Uterus (tissue), 4 donors: ENCODE measurements around the gene CSF1R. TPM values are rescaled to one million over a fixed set of nuclear protein-coding genes. Genes with fewer than 3 reads are reported as not detected.

Experiments
- DNase-seq, 2 donors: peaks; one replicate each; pipeline ENCODE4 v3.0.0-alpha.2; 2019 to 2020
- H3K27ac ChIP-seq, 2 donors: fragments of 200-600 bp; sonication (generic); 1 replicate in 1 of 2; 2 replicates in 1 of 2; pipeline ENCODE4 v1.5.1; 2016 to 2018
- H3K27me3 ChIP-seq, 2 donors: fragments of 200-600 bp; sonication (generic); one replicate each; pipeline ENCODE4 v1.5.1; 2018 to 2019; ENCODE audit warnings: control low read depth in 1 of 2
- H3K36me3 ChIP-seq, 2 donors: fragments of 200-600 bp; sonication (generic); one replicate each; pipeline ENCODE4 v1.5.1; 2019; ENCODE audit warnings: control low read depth in 1 of 2
- H3K4me1 ChIP-seq, 2 donors: fragments of 200-600 bp; sonication (generic); one replicate each; pipeline ENCODE4 v1.5.1; 2018 to 2019; ENCODE audit warnings: control low read depth in 1 of 2
- H3K4me3 ChIP-seq, 2 donors: fragments of 200-600 bp; sonication (generic); 1 replicate in 1 of 2; 2 replicates in 1 of 2; pipeline ENCODE4 v1.5.1; 2018 to 2019; ENCODE audit warnings: mild to moderate bottlenecking in 1 of 2
- H3K9me3 ChIP-seq, 2 donors: fragments of 200-600 bp; sonication (generic); one replicate each; pipeline ENCODE4 v1.5.1; 2019; ENCODE audit warnings: control low read depth in 1 of 2
- POLR2A ChIP-seq, 2 donors: fragments of 450-650 bp; IDR thresholded peaks; one replicate each; pipeline ENCODE4 v1.6.1; 2016; ENCODE audit warnings: antibody characterized with exemption in 2 of 2, mild to moderate bottlenecking in 1 of 2, moderate library complexity in 1 of 2
- intact Hi-C: fragments of 100-400 bp; cut with DNase I; formaldehyde crosslinking; loops from one replicate; pipeline ENCODE4 v1.15.1; 2023; ENCODE audit warnings: low total_unique reads
- total RNA-seq, 4 donors: library from RNA; depleted of rRNA in 3 of 4; stranded (reverse); fragments of >200 nt in 3 of 4; gene quantifications; one replicate each; pipeline versions ENCODE4 v1.1.0 to v1.2.4, GENCODE V29; 2014 to 2023
- TF ChIP-seq, protein P1 (sequence below), 4 experiments: fragments of 200-600 bp in 2 of 4; fragments of 450-650 bp in 2 of 4; sonication (generic) in 2 of 4; IDR thresholded peaks; one replicate each; pipeline ENCODE4 v1.5.1; 2016 to 2019; ENCODE audit warnings: antibody characterized with exemption in 4 of 4, mild to moderate bottlenecking in 2 of 4, moderate library complexity in 1 of 4
- donor health status: DM: yes; HTN: yes; CAD: no.

Gene CSF1R
- total RNA-seq, 4 donors from 2014 or later: 1.0 to 42.9 (median 22.8) TPM

DNA sequence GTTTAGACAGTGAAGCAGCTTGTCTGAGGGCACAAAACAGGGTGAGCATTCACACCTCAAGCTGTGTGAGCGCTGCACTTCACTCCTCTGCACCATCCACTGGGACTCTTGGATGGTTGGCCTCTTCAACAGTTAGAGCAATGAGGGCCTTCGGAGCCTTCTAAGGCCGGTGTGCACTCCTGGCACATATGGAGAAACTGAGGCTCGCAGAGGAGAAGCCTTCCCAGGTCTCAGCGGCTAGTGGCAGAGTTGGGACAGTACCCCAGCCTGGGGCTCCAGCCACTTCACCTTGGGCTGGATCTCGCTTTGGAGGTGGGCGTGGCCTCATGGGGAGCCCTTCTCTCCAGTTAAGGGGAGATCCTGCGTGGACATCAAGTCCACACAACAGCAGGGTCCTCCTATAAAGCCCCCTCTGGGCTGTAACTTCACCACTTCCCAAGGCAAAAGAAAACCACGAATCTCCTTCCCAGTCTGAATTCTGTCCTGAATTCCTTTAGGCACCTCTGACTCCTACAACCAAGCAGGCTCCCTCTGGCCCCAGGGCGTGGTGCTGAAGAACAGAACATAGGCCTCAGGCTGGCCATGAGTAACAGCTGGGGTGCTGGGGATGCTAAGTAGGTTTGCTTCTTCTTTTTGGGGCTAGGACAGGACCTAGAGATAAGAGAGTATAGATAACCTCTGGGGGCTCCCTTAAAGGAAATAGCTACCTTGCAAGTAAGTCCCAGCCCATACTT is 30.5 kb upstream of the CSF1R start:
- peak in 1 of 2 donors; percentile 13 for DNase-seq
- no peak overlapping the region for H3K4me3 ChIP-seq

DNA sequence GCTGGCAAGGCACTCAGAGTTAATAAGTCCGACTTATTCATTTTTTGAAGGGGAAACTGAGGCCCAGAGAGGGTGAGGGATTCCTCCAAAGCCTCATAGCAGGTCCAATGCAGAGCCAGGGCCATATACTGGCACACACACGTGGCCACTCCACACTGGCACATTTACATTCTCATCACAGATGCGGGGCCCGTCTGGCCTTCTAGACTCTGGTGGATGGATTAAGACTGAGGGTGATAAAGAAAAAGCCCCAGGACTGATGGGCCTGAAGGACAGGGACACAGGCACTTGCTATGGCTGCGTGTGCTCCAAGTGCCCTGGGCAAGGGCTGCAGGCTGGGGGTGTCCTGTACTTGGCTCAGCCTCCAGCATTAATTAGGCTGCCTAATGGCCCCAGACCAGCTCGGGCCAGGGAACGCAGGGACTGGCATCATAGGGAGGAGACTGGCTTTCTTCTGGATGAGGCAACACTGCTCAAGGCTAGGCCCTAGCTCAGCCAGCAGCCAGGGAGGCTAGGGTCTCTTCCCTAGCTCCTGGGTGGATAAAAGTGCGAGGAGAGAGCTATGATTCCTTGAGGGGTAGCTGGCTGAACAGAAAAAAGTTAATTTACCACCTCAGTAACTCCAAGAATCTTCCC is 28.5 kb upstream of the CSF1R start:
- Histone ChIP-seq H3K36me3 (no peaks in the 10 kb centered on the region), H3K4me3 (no peak overlapping the region), H3K27me3 (no peaks in the 10 kb centered on the region), H3K4me1 (no peaks in the 10 kb centered on the region), H3K27ac (no peak overlapping the region), H3K9me3 (no peaks in the 10 kb centered on the region)
- TF ChIP-seq POLR2A (IDR thresholded peaks at IDR 0.05): no peak
- TF ChIP-seq, protein P1, sequence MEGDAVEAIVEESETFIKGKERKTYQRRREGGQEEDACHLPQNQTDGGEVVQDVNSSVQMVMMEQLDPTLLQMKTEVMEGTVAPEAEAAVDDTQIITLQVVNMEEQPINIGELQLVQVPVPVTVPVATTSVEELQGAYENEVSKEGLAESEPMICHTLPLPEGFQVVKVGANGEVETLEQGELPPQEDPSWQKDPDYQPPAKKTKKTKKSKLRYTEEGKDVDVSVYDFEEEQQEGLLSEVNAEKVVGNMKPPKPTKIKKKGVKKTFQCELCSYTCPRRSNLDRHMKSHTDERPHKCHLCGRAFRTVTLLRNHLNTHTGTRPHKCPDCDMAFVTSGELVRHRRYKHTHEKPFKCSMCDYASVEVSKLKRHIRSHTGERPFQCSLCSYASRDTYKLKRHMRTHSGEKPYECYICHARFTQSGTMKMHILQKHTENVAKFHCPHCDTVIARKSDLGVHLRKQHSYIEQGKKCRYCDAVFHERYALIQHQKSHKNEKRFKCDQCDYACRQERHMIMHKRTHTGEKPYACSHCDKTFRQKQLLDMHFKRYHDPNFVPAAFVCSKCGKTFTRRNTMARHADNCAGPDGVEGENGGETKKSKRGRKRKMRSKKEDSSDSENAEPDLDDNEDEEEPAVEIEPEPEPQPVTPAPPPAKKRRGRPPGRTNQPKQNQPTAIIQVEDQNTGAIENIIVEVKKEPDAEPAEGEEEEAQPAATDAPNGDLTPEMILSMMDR (IDR thresholded peaks at IDR 0.05): no peak
- DNase-seq: peak in 1 of 2 donors; percentile 16
- intact Hi-C loops: no loop called here

More for the DNA sequence above, 30.5 kb upstream of the CSF1R start:
- no peaks in the 10 kb centered on the region for H3K27me3 ChIP-seq
- TF ChIP-seq POLR2A (IDR thresholded peaks at IDR 0.05): no peak
- TF ChIP-seq, protein P1 (IDR thresholded peaks at IDR 0.05): no peak
- intact Hi-C loops: no loop called here
- no peaks in the 10 kb centered on the region for H3K9me3 ChIP-seq
- no peak overlapping the region for H3K27ac ChIP-seq
- no peaks in the 10 kb centered on the region for H3K4me1 ChIP-seq
- H3K36me3 ChIP-seq: no peaks in the 10 kb centered on the region

DNA sequence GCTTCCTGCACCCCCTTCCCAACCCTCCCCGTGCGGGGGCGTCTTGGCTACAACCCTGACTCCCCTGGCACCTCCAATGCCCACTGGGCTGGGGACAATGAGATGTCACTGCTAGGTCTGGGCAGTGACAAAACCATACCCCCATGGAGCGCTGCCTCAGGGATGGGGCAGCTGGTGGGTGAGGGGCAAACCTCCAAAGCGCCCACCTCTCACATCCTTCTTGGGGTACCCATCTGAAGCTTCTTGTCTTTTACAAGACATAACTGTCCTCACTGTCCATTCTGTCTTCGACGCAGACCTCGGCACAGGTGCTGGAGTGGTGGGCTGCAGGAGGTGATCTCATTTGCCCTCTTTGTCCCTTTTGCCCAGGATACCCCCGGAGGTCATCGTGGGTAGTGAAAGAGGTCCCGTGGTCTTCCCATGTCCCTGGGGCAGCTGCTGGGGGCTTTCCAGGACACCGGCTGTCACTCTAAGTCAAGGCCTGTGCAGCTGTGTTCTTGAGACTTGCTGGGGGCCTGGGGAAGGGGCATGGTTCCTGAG is 27.8 kb upstream of the CSF1R start:
- no peaks in the 10 kb centered on the region for H3K4me1 ChIP-seq
- intact Hi-C loops: no loop called here
- H3K4me3 ChIP-seq: no peak overlapping the region
- H3K36me3 ChIP-seq: no peaks in the 10 kb centered on the region
- no peak overlapping the region for H3K27ac ChIP-seq
- no peaks in the 10 kb centered on the region for H3K9me3 ChIP-seq
- DNase-seq: peak in 1 of 2 donors; percentile 28
- H3K27me3 ChIP-seq: no peaks in the 10 kb centered on the region
- no peak for TF ChIP-seq POLR2A (IDR thresholded peaks at IDR 0.05)
- TF ChIP-seq, protein P1 (IDR thresholded peaks at IDR 0.05): no peak

DNA sequence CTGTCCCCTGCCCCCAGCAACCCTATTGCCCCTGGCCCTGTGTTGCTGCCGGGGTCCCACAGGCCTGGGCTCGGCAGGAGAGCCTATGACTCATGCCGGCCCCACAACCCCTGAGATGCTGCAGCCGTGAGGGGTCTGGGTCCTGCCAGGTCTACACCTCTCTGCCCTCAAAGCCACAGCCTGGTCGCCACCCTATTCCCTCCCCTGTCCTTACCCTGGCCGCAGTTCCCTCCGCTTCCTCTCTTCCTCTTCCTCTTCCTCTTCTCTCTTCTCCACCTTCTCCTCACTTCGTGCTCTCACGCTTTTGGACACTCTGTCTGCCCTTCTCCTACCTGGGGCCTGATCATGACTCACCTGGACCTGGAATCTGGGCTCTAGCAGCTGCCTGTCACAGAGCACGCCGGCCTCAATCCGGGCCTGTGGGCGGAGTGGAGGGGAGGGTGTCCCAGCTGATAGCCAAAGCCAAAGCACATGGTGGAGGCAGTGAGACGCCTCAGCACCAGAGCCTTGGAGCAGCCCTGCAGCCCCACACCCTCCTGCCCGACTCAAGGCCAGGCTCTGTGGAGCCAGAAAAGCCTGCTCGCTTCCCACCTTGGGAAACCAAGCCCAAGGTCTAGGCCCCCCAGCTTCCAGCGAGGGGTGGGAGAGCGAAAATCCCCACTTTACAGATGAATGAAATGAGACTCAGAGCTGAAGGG is 26.8 kb upstream of the CSF1R start:
- TF ChIP-seq, protein P1 (IDR thresholded peaks at IDR 0.05): no peak
- TF ChIP-seq POLR2A (IDR thresholded peaks at IDR 0.05): no peak
- DNase-seq: peak in 1 of 2 donors; percentile 43

More for the DNA sequence above, 26.8 kb upstream of the CSF1R start:
- no peaks in the 10 kb centered on the region for H3K36me3 ChIP-seq
- H3K4me3 ChIP-seq: no peak overlapping the region
- H3K27ac ChIP-seq: peak overlapping the region; percentile 35 to 55
- no peaks in the 10 kb centered on the region for H3K9me3 ChIP-seq
- no peaks in the 10 kb centered on the region for H3K4me1 ChIP-seq
- intact Hi-C loops: no loop called here
- no peaks in the 10 kb centered on the region for H3K27me3 ChIP-seq
